Measurements from ENCODE around the gene HDAC9. TPM values are rescaled to one million over a fixed set of nuclear protein-coding genes. Genes with fewer than 3 reads are reported as not detected.

HDAC9 gene
- polyA plus RNA-seq, 1 of the 3 experiments (the other 2 are of a cell fraction), result 11.6 TPM

DNA sequence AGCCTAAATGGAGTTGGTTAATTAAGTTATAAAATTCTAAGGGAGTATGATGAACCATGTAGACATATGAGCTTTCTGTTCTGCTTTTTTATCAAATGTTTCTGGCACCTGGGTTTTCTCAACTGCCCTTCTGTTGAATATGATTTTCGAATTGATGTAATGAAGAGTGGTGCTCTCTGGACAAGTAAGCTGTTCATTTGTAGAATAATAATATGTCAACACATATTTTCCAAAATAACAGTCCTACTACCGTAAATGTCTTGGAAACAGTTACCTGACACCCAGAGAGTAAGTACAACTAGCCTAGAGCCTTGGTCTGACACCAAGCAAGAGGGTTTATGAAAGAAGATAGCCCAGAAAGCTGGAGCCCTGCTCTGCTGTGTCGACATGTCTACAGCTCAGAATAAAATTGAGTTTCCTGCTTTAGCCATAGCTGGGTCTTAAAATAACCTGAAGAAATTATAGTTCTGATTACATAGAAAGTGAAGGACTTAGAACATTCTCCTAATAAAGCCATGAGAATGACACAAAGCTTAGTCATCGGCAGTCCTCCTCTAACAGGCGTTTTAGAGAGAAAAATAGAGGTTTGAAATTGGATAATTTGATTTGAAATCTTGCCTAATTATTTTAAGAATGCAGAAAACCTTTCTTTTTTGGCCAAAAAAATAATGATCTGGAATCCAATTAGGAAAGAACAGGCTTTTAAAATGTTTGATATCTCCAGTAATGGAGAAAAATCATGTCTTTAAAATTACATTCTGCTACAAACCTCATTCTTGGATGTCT, 25.1 kb downstream of the HDAC9 start (continued):
- TF ChIP-seq, protein P1, sequence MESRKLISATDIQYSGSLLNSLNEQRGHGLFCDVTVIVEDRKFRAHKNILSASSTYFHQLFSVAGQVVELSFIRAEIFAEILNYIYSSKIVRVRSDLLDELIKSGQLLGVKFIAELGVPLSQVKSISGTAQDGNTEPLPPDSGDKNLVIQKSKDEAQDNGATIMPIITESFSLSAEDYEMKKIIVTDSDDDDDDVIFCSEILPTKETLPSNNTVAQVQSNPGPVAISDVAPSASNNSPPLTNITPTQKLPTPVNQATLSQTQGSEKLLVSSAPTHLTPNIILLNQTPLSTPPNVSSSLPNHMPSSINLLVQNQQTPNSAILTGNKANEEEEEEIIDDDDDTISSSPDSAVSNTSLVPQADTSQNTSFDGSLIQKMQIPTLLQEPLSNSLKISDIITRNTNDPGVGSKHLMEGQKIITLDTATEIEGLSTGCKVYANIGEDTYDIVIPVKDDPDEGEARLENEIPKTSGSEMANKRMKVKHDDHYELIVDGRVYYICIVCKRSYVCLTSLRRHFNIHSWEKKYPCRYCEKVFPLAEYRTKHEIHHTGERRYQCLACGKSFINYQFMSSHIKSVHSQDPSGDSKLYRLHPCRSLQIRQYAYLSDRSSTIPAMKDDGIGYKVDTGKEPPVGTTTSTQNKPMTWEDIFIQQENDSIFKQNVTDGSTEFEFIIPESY (IDR thresholded peaks at IDR 0.05; ENCODE audit: borderline replicate concordance, low read depth), result peak; percentile 46; the same call in 1 of the 2 replicates
- peak; percentile 94 for TF ChIP-seq TEAD4 (IDR thresholded peaks at IDR 0.05; ENCODE audit: borderline replicate concordance, insufficient read depth)
- TF ChIP-seq RAD21 (IDR thresholded peaks at IDR 0.05; ENCODE audit: low read length), result no peak; the same call in 1 of the 2 replicates
- TF ChIP-seq JUND (IDR thresholded peaks at IDR 0.05), result peak; percentile 90
- TF ChIP-seq, protein P2, sequence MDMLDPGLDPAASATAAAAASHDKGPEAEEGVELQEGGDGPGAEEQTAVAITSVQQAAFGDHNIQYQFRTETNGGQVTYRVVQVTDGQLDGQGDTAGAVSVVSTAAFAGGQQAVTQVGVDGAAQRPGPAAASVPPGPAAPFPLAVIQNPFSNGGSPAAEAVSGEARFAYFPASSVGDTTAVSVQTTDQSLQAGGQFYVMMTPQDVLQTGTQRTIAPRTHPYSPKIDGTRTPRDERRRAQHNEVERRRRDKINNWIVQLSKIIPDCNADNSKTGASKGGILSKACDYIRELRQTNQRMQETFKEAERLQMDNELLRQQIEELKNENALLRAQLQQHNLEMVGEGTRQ (IDR thresholded peaks at IDR 0.05; ENCODE audit: borderline replicate concordance, low read depth, low read length), result no peak
- TF ChIP-seq SIN3A (IDR thresholded peaks at IDR 0.05; ENCODE audit: borderline replicate concordance, low read depth, low read length), result 0 out of 2 replicates have a peak, but pooled peaks have one; percentile 30
- peak; percentile 89 for TF ChIP-seq FOXM1 (IDR thresholded peaks at IDR 0.05; ENCODE audit: low read depth)
- TF ChIP-seq, protein P3, sequence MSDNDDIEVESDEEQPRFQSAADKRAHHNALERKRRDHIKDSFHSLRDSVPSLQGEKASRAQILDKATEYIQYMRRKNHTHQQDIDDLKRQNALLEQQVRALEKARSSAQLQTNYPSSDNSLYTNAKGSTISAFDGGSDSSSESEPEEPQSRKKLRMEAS (IDR thresholded peaks at IDR 0.05; ENCODE audit: low read depth), result 0 out of 2 replicates have a peak, but pooled peaks have one; percentile 6
- TF ChIP-seq FOSL2 (IDR thresholded peaks at IDR 0.05; ENCODE audit: borderline replicate concordance, low read depth), result peak; percentile 90
- no peak for TF ChIP-seq ELF1 (IDR thresholded peaks at IDR 0.05)
- 0 out of 2 replicates have a peak, but pooled peaks have one; percentile 43 for TF ChIP-seq YY1 (IDR thresholded peaks at IDR 0.05; ENCODE audit: low read depth)
- no peak for TF ChIP-seq NRF1 (IDR thresholded peaks at IDR 0.05; ENCODE audit: low read depth, low read length)
- peak; percentile 71; the same call in 1 of the 2 replicates for TF ChIP-seq NFIC (IDR thresholded peaks at IDR 0.05; ENCODE audit: borderline replicate concordance)
- TF ChIP-seq TCF12 (IDR thresholded peaks at IDR 0.05), result peak; percentile 61
- no peak for TF ChIP-seq REST (IDR thresholded peaks at IDR 0.05; ENCODE audit: low read depth, low read length)
- peak; percentile 19; the same call in 1 of the 2 replicates for TF ChIP-seq MXI1 (IDR thresholded peaks at IDR 0.05; ENCODE audit: low read depth, low read length)
- TF ChIP-seq RCOR1 (IDR thresholded peaks at IDR 0.05; ENCODE audit: low read length), result peak; percentile 71
- TF ChIP-seq MEF2A (IDR thresholded peaks at IDR 0.05; ENCODE audit: borderline replicate concordance, low read depth), result peak; percentile 90; the same call in 1 of the 2 replicates
- peak; percentile 35; the same call in 1 of the 2 replicates for TF ChIP-seq PBX3 (IDR thresholded peaks at IDR 0.05)
- peak; percentile 77 to 81; a peak in 3 of 4 replicates for TF ChIP-seq EP300 (IDR thresholded peaks at IDR 0.05; ENCODE audit: borderline replicate concordance in 1 of 2, low read depth in 1 of 2, low read length in 1 of 2)
- peak; percentile 49; the same call in 1 of the 2 replicates for TF ChIP-seq GATA2 (CRISPR knock-in tag; IDR thresholded peaks at IDR 0.05)
- no peak for TF ChIP-seq IRF3 (IDR thresholded peaks at IDR 0.05; ENCODE audit: low read depth, low read length)
- TF ChIP-seq SMC3 (IDR thresholded peaks at IDR 0.05; ENCODE audit: low read depth, low read length), result peak; percentile 2; the same call in 1 of the 2 replicates
- TF ChIP-seq EZH2phosphoT487 (IDR thresholded peaks at IDR 0.05; ENCODE audit: borderline replicate concordance, low read depth), result no peak
- peak; percentile 22; the same call in 1 of the 2 replicates for TF ChIP-seq RXRA (IDR thresholded peaks at IDR 0.05; ENCODE audit: borderline replicate concordance, low read depth)
- TF ChIP-seq RFX5 (IDR thresholded peaks at IDR 0.05; ENCODE audit: low read length), result no peak

Measured in SK-N-SH (cell line).